ENCODE results near the gene RAD51B. TPM values are rescaled to one million over a fixed set of nuclear protein-coding genes. Genes with fewer than 3 reads are reported as not detected.

RAD51B gene
- total RNA-seq, 1 donor from 2014 or later = 17.0 TPM

- no peak for DNase-seq (ENCODE audit: low read depth)
Observed at GRCh38 chr14:68665792-68666204, 846.2 kb downstream of the RAD51B start.

GRCh38 chr14:68666236-68666635 is 846.7 kb downstream of the RAD51B start:
- DNase-seq (ENCODE audit: low read depth) = no peak

GRCh38 chr14:68666899-68667298 is 847.3 kb downstream of the RAD51B start:
- no peak for DNase-seq (ENCODE audit: low read depth)

GRCh38 chr14:68667313-68667791 is 847.8 kb downstream of the RAD51B start:
- DNase-seq (ENCODE audit: low read depth) = peak; percentile 47

GRCh38 chr14:68668028-68668427 is 848.4 kb downstream of the RAD51B start:
- DNase-seq (ENCODE audit: low read depth) = no peak

GRCh38 chr14:68668531-68668930 is 849.0 kb downstream of the RAD51B start:
- no peak for DNase-seq (ENCODE audit: low read depth)

GRCh38 chr14:68669111-68669511 is 849.5 kb downstream of the RAD51B start:
- no peak for DNase-seq (ENCODE audit: low read depth)

GRCh38 chr14:68669603-68670358 is 850.2 kb downstream of the RAD51B start:
- no peak for DNase-seq (ENCODE audit: low read depth)

- no peak for DNase-seq (ENCODE audit: low read depth)
Observed at GRCh38 chr14:68670359-68670715, 850.8 kb downstream of the RAD51B start.

- no peak for DNase-seq (ENCODE audit: low read depth)
Observed at GRCh38 chr14:68671909-68672308, 852.3 kb downstream of the RAD51B start.

- no peak for DNase-seq (ENCODE audit: low read depth)
Observed at GRCh38 chr14:68672609-68673285, 853.2 kb downstream of the RAD51B start.

- no peak for DNase-seq (ENCODE audit: low read depth)
Observed at GRCh38 chr14:68673464-68673863, 853.9 kb downstream of the RAD51B start.

GRCh38 chr14:68674538-68675232 is 855.1 kb downstream of the RAD51B start:
- no peak for DNase-seq (ENCODE audit: low read depth)

- peak; percentile 75 for DNase-seq (ENCODE audit: low read depth)
Observed at GRCh38 chr14:68675233-68675577, 855.6 kb downstream of the RAD51B start.

GRCh38 chr14:68676511-68676943 is 856.9 kb downstream of the RAD51B start:
- DNase-seq (ENCODE audit: low read depth) = no peak

- no peak for DNase-seq (ENCODE audit: low read depth)
Observed at GRCh38 chr14:68677476-68677875, 857.9 kb downstream of the RAD51B start.

GRCh38 chr14:68677901-68678300 is 858.3 kb downstream of the RAD51B start:
- no peak for DNase-seq (ENCODE audit: low read depth)

GRCh38 chr14:68678471-68678870 is 858.9 kb downstream of the RAD51B start:
- DNase-seq (ENCODE audit: low read depth) = no peak

GRCh38 chr14:68679301-68679700 is 859.7 kb downstream of the RAD51B start:
- DNase-seq (ENCODE audit: low read depth) = no peak

- DNase-seq (ENCODE audit: low read depth) = peak; percentile 90
Observed at GRCh38 chr14:68679746-68680467, 860.3 kb downstream of the RAD51B start.

- DNase-seq (ENCODE audit: low read depth) = no peak
Observed at GRCh38 chr14:68680541-68681051, 861.0 kb downstream of the RAD51B start.
